SU-DHL-6 (cell line): ENCODE measurements around the gene GOT2.
"Not testable (repeated sequence)": the region's sequence is repeated elsewhere in the genome, so short reads cannot be mapped to it uniquely, and the experiment has no call there.

Source experiments
- H2AFZ ChIP-seq: fragments of 200-600 bp; sonication (generic); 2 replicates; pipeline ENCODE4 v1.6.1; 2014; ENCODE audit warnings: low read depth, mild to moderate bottlenecking, moderate library complexity, mixed read lengths, antibody characterized with exemption, low read length; ENCODE audit not compliant: severe bottlenecking
- H3F3A ChIP-seq: fragments of 200-600 bp; shearing (Covaris generic); 2 replicates; pipeline ENCODE4 v1.6.0; 2016; ENCODE audit warnings: antibody characterized with exemption, mild to moderate bottlenecking; ENCODE audit not compliant: insufficient read depth
- H3K27ac ChIP-seq: fragments of 200-600 bp; sonication (generic); 2 replicates; pipeline ENCODE4 v1.5.1; 2016; ENCODE audit warnings: low read depth, mild to moderate bottlenecking, low read length, moderate library complexity, mixed read lengths
- H3K27me3 ChIP-seq: fragments of 200-600 bp; sonication (generic), shearing (Covaris generic); 2 replicates; pipeline ENCODE4 v1.6.0; 2014; ENCODE audit warnings: mild to moderate bottlenecking, low read length
- H3K36me3 ChIP-seq: fragments of 200-600 bp; sonication (generic); 2 replicates; pipeline ENCODE4 v1.6.1; 2014; ENCODE audit warnings: mild to moderate bottlenecking, low read length, mixed read lengths
- H3K4me2 ChIP-seq: fragments of 300-600, 200-600 bp; shearing (Covaris generic), sonication (generic); 2 replicates; pipeline ENCODE4 v1.6.0; 2014; ENCODE audit warnings: low read length, low read depth, mild to moderate bottlenecking; ENCODE audit not compliant: poor library complexity, severe bottlenecking
- H3K4me3 ChIP-seq: fragments of 200-600 bp; sonication (generic); 2 replicates; pipeline ENCODE4 v1.5.1; 2014; ENCODE audit warnings: antibody characterized with exemption, low read length, mild to moderate bottlenecking, mixed read lengths; ENCODE audit not compliant: insufficient read depth, poor library complexity, severe bottlenecking
- H3K79me2 ChIP-seq: fragments of 200-600 bp; sonication (generic); 2 replicates; pipeline ENCODE4 v1.6.1; 2014; ENCODE audit warnings: mild to moderate bottlenecking, low read length, moderate library complexity; ENCODE audit not compliant: insufficient read depth
- H3K9ac ChIP-seq: fragments of 200-600 bp; sonication (generic); 2 replicates; pipeline ENCODE4 v1.7.0; 2014; ENCODE audit warnings: mild to moderate bottlenecking, low read length
- H3K9me2 ChIP-seq: fragments of 200-600 bp; sonication (generic); replicated peaks from 2 replicates; pipeline ENCODE4 v1.6.1; 2014; ENCODE audit warnings: low read length; ENCODE audit not compliant: insufficient read depth
- H3K9me3 ChIP-seq: fragments of 200-600 bp; sonication (generic); 2 replicates; pipeline ENCODE4 v1.6.1; 2014; ENCODE audit warnings: low read length, mixed read lengths; ENCODE audit not compliant: insufficient read depth
- H4K20me1 ChIP-seq: fragments of 200-600 bp; sonication (generic); 2 replicates; pipeline ENCODE4 v1.6.1; 2014; ENCODE audit warnings: low read depth, mild to moderate bottlenecking, antibody characterized with exemption, low read length, moderate library complexity, mixed read lengths
- EZH2phosphoT487 ChIP-seq: fragments of 200-600 bp; sonication (generic), shearing (Covaris generic); conservative IDR thresholded peaks from 2 replicates; pipeline ENCODE4 v1.6.1; 2018; ENCODE audit warnings: mild to moderate bottlenecking, antibody characterized with exemption, low read length, moderate library complexity, mixed read lengths
- TF ChIP-seq, protein P1 (sequence below): fragments of 200-600 bp; sonication (generic); IDR thresholded peaks from one replicate; pipeline ENCODE4 v1.5.1; 2017; ENCODE audit warnings: antibody characterized with exemption, mild to moderate bottlenecking, low read length, moderate library complexity; ENCODE audit not compliant: insufficient read depth, poor library complexity, severe bottlenecking

The GOT2 gene

DNA sequence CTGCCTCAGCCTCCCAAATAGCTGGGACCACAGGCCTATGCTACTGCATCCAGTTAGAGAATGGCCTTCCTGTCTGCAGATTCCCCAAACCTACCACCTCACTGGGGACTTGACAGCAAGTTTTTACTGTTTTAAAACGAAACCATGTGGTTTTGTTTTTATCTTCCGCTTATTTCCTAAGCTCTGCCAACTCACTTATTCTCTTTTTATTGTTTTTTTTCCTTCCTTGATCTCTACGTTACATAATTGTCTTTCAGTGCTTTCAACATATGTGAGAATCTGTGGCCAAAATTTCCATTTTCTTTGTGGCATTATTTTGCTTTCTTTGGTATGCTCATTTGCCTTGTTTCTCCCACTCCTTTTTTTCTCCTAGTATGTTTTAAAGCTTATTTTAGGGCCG, 35.0 kb downstream of the GOT2 start:
- Histone ChIP-seq H4K20me1 (no peaks in the 10 kb centered on the region), H3K9me3 (no peaks in the 10 kb centered on the region), H3K79me2 (no peaks in the 10 kb centered on the region), H3K4me2 (no peak overlapping the region), H2AFZ (no peak overlapping the region), H3K4me3 (no peak overlapping the region), H3F3A (0 out of 2 replicates have a peak, but pooled peaks cover 2% of the 10 kb centered on the region), H3K9ac (no peak overlapping the region), H3K9me2 (no peaks in the 10 kb centered on the region), H3K27ac (no peak overlapping the region), H3K36me3 (no peaks in the 10 kb centered on the region), H3K27me3 (no peaks in the 10 kb centered on the region)
- TF ChIP-seq, protein P1, sequence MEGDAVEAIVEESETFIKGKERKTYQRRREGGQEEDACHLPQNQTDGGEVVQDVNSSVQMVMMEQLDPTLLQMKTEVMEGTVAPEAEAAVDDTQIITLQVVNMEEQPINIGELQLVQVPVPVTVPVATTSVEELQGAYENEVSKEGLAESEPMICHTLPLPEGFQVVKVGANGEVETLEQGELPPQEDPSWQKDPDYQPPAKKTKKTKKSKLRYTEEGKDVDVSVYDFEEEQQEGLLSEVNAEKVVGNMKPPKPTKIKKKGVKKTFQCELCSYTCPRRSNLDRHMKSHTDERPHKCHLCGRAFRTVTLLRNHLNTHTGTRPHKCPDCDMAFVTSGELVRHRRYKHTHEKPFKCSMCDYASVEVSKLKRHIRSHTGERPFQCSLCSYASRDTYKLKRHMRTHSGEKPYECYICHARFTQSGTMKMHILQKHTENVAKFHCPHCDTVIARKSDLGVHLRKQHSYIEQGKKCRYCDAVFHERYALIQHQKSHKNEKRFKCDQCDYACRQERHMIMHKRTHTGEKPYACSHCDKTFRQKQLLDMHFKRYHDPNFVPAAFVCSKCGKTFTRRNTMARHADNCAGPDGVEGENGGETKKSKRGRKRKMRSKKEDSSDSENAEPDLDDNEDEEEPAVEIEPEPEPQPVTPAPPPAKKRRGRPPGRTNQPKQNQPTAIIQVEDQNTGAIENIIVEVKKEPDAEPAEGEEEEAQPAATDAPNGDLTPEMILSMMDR = no peak
- no peak for TF ChIP-seq EZH2phosphoT487

DNA sequence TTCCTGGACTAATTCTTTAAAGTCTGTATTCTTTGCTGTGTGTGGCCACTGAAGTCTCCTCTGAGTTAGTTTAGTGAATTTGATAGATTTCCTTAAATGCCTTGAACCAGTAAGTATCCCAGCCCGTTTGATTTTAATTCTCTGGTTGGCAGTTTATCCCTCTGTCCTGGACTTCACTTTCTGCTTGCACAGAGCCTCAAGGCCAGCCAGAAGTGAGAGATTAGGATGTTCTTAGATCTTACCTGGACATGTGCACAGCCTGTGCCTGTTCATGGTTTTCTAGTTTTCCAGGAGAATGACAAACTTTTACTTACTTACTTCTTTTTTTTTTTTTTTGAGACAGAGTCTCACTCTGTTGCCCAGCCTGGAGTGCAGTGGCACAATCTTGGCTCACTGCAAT, 38.7 kb downstream of the GOT2 start:
- no peak overlapping the region for H3K9ac ChIP-seq
- no peaks in the 10 kb centered on the region for H3K9me3 ChIP-seq
- no peaks in the 10 kb centered on the region for H3K36me3 ChIP-seq
- no peaks in the 10 kb centered on the region for H3K79me2 ChIP-seq
- H2AFZ ChIP-seq = no peak overlapping the region
- H3F3A ChIP-seq = no peaks in the 10 kb centered on the region
- H3K9me2 ChIP-seq = no peaks in the 10 kb centered on the region
- no peaks in the 10 kb centered on the region for H3K27me3 ChIP-seq
- no peak overlapping the region for H3K4me3 ChIP-seq
- no peak overlapping the region for H3K4me2 ChIP-seq
- H3K27ac ChIP-seq = no peak overlapping the region
- H4K20me1 ChIP-seq = no peaks in the 10 kb centered on the region
- TF ChIP-seq EZH2phosphoT487 = no peak
- TF ChIP-seq, protein P1 = no peak

DNA sequence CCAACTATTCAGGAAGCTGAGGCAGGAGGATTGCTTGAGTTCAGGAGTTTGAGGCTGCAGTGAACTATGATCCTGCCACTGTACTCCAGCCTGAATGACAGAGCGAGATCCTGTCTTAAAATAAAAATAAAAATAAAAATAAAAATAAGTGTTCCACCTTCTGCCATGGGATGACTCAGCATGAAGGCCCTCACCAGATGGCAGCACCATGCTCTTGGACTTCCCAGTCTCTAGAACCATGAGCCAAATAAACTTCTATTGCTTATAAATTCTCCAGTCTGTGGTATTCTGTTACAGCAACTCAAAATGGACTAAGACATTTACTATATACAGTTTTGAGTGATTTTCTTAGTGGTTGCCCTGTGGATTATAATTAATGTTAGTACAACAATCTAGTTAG, 41.7 kb downstream of the GOT2 start:
- Histone ChIP-seq H3K9me2 (no peaks in the 10 kb centered on the region), H3K27ac (no peak overlapping the region), H3K4me3 (no peak overlapping the region), H3K79me2 (no peaks in the 10 kb centered on the region), H3K36me3 (no peaks in the 10 kb centered on the region), H3K9ac (no peak overlapping the region), H3K4me2 (no peak overlapping the region), H2AFZ (no peak overlapping the region), H4K20me1 (no peaks in the 10 kb centered on the region), H3F3A (no peaks in the 10 kb centered on the region), H3K27me3 (no peaks in the 10 kb centered on the region), H3K9me3 (no peaks in the 10 kb centered on the region)
- TF ChIP-seq EZH2phosphoT487 = no peak
- TF ChIP-seq, protein P1 = no peak

DNA sequence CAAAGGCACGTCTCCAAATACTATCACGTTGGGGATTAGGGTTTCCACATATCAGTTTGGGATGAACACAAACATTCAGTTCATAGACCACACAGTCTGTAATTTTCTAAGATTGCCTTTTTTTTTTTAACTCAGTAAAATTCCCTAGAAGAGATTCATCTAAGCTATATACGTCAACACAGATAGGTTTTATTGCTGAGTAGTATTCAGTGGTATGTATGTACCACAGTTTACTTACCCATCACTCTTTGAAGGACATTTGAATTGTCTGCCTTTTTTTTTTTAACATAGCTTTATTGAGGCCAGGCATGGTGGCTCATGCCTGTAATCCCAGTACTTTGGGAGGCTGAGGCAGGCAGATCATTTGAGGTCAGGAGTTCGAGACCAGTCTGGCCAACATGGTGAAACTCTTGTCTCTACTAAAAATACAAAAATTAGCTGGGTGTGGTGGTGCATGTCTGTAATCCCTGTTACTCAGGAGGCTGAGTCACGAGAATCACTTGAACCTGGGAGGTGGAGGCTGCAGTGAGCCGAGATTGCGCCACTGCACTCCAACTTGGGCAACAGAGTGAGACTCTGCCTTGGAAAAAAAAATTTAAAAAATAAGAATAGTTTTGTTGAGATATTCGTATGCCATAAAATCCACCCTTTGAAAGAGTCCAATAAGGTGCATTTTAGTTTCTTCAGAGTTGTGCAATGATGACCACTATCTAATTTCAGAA, 47.0 kb downstream of the GOT2 start:
- H2AFZ ChIP-seq, H3K9ac ChIP-seq, H4K20me1 ChIP-seq, H3K27ac ChIP-seq, H3K9me3 ChIP-seq, H3K9me2 ChIP-seq, H3K79me2 ChIP-seq, H3F3A ChIP-seq, H3K4me2 ChIP-seq, H3K36me3 ChIP-seq, H3K27me3 ChIP-seq, H3K4me3 ChIP-seq: not testable (repeated sequence)
